Measurements from ENCODE around the gene LRCH4. TPM values are rescaled to one million over a fixed set of nuclear protein-coding genes. Genes with fewer than 3 reads are reported as not detected.
A peak's percentile ranks its signal among the peaks of the same experiment; 100 is the strongest.

The LRCH4 gene
- total and polyA plus RNA-seq, 2 of the 13 experiments (the other 11 are each of a cell fraction or from before 2014, with no cell fraction given), result 7.0 to 9.3 TPM

DNA sequence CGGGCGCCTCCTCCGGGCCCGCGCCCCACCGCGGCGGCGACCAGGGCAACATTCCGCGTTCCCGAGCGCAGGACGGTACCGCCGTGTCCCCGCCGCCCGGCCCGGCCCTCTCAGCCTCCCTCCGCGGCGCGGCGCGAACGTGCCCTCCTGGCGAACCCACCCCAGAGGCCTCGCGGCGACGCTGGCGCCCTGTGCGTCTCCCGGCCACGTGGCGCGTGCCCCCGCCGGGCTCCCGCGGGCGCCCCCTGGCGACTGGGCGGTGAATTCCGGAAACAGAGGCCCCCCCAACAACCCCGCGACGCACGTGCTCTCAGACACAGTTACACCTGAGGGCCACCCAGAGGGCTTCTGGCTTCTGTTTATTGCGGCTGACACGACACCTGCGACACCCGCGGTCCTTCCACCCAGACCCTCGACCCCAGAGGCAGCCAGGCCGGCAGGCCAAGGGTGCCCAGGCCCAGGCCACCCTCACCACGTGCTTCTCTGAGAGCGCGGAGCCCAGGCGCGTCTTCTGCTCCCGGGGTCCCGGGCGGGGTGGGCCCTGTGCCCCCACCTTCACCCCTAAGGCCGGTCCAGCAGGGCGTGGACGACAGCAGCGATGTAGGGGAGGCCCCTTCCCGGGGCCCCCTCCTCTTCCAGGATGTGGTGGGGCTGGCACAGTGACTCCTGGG lies 12.1 kb downstream of the LRCH4 start, which contains the start of gene SAP25 (continued):
- TF ChIP-seq POLR2G (IDR thresholded peaks at IDR 0.05; ENCODE audit: low read depth, low read length) (peak; percentile 47; the same call in 1 of the 2 replicates), FOXC1 (CRISPR knock-in tag; IDR thresholded peaks at IDR 0.05; ENCODE audit: borderline replicate concordance) (no peak), RBM39 (IDR thresholded peaks at IDR 0.05; ENCODE audit: low read depth, low read length, poor library complexity, severe bottlenecking) (peak; percentile 76), ZNF891 (CRISPR knock-in tag; IDR thresholded peaks at IDR 0.05) (no peak), ZNF253 (CRISPR knock-in tag; IDR thresholded peaks at IDR 0.05; ENCODE audit: borderline replicate concordance) (no peak), SNRNP70 (IDR thresholded peaks at IDR 0.05; ENCODE audit: low read depth, low read length) (0 out of 2 replicates have a peak, but pooled peaks have one; percentile 51), ZNF569 (CRISPR knock-in tag; IDR thresholded peaks at IDR 0.05; ENCODE audit: borderline replicate concordance) (no peak), NPAS2 (CRISPR knock-in tag; IDR thresholded peaks at IDR 0.05; ENCODE audit: borderline replicate concordance) (no peak), ZFY (CRISPR knock-in tag; IDR thresholded peaks at IDR 0.05) (no peak), PCBP1 (IDR thresholded peaks at IDR 0.05; ENCODE audit: borderline replicate concordance, low read depth, low read length) (0 out of 2 replicates have a peak, but pooled peaks have one; percentile 74), GABPB1 (CRISPR knock-in tag; IDR thresholded peaks at IDR 0.05) (peak; percentile 32; the same call in 1 of the 2 replicates), JUN (CRISPR knock-in tag; IDR thresholded peaks at IDR 0.05) (no peak), ZNF468 (CRISPR knock-in tag; IDR thresholded peaks at IDR 0.05) (no peak), ZNF563 (CRISPR knock-in tag; IDR thresholded peaks at IDR 0.05) (no peak), MLLT10 (CRISPR knock-in tag; IDR thresholded peaks at IDR 0.05) (no peak), ZFP37 (CRISPR knock-in tag; IDR thresholded peaks at IDR 0.05; ENCODE audit: borderline replicate concordance) (no peak)
- TF ChIP-seq, protein P1, sequence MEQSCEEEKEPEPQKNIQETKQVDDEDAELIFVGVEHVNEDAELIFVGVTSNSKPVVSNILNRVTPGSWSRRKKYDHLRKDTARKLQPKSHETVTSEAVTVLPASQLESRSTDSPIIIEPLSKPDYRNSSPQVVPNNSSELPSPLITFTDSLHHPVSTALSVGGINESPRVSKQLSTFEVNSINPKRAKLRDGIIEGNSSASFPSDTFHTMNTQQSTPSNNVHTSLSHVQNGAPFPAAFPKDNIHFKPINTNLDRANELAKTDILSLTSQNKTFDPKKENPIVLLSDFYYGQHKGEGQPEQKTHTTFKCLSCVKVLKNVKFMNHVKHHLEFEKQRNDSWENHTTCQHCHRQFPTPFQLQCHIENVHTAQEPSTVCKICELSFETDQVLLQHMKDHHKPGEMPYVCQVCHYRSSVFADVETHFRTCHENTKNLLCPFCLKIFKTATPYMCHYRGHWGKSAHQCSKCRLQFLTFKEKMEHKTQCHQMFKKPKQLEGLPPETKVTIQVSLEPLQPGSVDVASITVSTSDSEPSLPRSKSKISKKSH (CRISPR knock-in tag; IDR thresholded peaks at IDR 0.05; ENCODE audit: borderline replicate concordance), result no peak
- TF ChIP-seq, protein P2, sequence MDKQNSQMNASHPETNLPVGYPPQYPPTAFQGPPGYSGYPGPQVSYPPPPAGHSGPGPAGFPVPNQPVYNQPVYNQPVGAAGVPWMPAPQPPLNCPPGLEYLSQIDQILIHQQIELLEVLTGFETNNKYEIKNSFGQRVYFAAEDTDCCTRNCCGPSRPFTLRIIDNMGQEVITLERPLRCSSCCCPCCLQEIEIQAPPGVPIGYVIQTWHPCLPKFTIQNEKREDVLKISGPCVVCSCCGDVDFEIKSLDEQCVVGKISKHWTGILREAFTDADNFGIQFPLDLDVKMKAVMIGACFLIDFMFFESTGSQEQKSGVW (CRISPR knock-in tag; IDR thresholded peaks at IDR 0.05; ENCODE audit: borderline replicate concordance), result no peak
- TF ChIP-seq, protein P3, sequence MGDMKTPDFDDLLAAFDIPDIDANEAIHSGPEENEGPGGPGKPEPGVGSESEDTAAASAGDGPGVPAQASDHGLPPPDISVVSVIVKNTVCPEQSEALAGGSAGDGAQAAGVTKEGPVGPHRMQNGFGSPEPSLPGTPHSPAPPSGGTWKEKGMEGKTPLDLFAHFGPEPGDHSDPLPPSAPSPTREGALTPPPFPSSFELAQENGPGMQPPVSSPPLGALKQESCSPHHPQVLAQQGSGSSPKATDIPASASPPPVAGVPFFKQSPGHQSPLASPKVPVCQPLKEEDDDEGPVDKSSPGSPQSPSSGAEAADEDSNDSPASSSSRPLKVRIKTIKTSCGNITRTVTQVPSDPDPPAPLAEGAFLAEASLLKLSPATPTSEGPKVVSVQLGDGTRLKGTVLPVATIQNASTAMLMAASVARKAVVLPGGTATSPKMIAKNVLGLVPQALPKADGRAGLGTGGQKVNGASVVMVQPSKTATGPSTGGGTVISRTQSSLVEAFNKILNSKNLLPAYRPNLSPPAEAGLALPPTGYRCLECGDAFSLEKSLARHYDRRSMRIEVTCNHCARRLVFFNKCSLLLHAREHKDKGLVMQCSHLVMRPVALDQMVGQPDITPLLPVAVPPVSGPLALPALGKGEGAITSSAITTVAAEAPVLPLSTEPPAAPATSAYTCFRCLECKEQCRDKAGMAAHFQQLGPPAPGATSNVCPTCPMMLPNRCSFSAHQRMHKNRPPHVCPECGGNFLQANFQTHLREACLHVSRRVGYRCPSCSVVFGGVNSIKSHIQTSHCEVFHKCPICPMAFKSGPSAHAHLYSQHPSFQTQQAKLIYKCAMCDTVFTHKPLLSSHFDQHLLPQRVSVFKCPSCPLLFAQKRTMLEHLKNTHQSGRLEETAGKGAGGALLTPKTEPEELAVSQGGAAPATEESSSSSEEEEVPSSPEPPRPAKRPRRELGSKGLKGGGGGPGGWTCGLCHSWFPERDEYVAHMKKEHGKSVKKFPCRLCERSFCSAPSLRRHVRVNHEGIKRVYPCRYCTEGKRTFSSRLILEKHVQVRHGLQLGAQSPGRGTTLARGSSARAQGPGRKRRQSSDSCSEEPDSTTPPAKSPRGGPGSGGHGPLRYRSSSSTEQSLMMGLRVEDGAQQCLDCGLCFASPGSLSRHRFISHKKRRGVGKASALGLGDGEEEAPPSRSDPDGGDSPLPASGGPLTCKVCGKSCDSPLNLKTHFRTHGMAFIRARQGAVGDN (CRISPR knock-in tag; IDR thresholded peaks at IDR 0.05), result peak; percentile 45
- TF ChIP-seq, protein P4, sequence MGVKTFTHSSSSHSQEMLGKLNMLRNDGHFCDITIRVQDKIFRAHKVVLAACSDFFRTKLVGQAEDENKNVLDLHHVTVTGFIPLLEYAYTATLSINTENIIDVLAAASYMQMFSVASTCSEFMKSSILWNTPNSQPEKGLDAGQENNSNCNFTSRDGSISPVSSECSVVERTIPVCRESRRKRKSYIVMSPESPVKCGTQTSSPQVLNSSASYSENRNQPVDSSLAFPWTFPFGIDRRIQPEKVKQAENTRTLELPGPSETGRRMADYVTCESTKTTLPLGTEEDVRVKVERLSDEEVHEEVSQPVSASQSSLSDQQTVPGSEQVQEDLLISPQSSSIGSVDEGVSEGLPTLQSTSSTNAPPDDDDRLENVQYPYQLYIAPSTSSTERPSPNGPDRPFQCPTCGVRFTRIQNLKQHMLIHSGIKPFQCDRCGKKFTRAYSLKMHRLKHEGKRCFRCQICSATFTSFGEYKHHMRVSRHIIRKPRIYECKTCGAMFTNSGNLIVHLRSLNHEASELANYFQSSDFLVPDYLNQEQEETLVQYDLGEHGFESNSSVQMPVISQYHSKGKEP (CRISPR knock-in tag; IDR thresholded peaks at IDR 0.05), result no peak

Data from HepG2 (cell line).